HG02642 (cell line): Measurements from ENCODE around the gene PCDHGA7.
"Not testable (repeated sequence)": the region's sequence is repeated elsewhere in the genome, so short reads cannot be mapped to it uniquely, and the experiment has no call there.

ENCODE experiments used
- ATAC-seq: cut with Tn5 transposase; IDR thresholded peaks from one replicate; pipeline ENCODE4 v1.9.1; 2021; ENCODE audit warnings: mild to moderate bottlenecking; ENCODE audit not compliant: unreplicated experiment, poor library complexity

The PCDHGA7 gene

GRCh38 chr5:141397756-141398551 lies 15.4 kb downstream of the PCDHGA7 start, which contains the start of gene PCDHGB5:
TSS of gene PCDHGB5 (plus strand) at chr5:141397947. CDS start at chr5:141398128, 181 bp downstream.
- ATAC-seq, result peak; percentile 97

- ATAC-seq, result no peak
Measured at GRCh38 chr5:141398608-141399007, 16.1 kb downstream of the PCDHGA7 start.

GRCh38 chr5:141399555-141400258 lies 17.2 kb downstream of the PCDHGA7 start:
- ATAC-seq, result no peak

- no peak for ATAC-seq
Measured at GRCh38 chr5:141402553-141403243, 20.2 kb downstream of the PCDHGA7 start, which contains the start of gene PCDHGA9. TSS of gene PCDHGA9 (plus strand) at chr5:141402778. CDS start at chr5:141402953, 175 bp downstream.

- ATAC-seq, result no peak
Measured at GRCh38 chr5:141403387-141403786, 20.8 kb downstream of the PCDHGA7 start.

- ATAC-seq, result peak; percentile 79
Measured at GRCh38 chr5:141407790-141408505, 25.4 kb downstream of the PCDHGA7 start, which contains the start of gene PCDHGB6. TSS of gene PCDHGB6 (plus strand) at chr5:141408021. CDS start at chr5:141408203, 182 bp downstream.

GRCh38 chr5:141409598-141410306 lies 27.2 kb downstream of the PCDHGA7 start:
- no peak for ATAC-seq

- no peak for ATAC-seq
Measured at GRCh38 chr5:141411575-141411974, 29.0 kb downstream of the PCDHGA7 start.

GRCh38 chr5:141412854-141413539 lies 30.5 kb downstream of the PCDHGA7 start, which contains the start of gene PCDHGA10:
TSS of gene PCDHGA10 (plus strand) at chr5:141412987. CDS start at chr5:141413176, 189 bp downstream.
- ATAC-seq, result peak; percentile 69

- no peak for ATAC-seq
Measured at GRCh38 chr5:141413540-141414069, 31.1 kb downstream of the PCDHGA7 start.

GRCh38 chr5:141414548-141415274 lies 32.2 kb downstream of the PCDHGA7 start:
- not testable (repeated sequence) for ATAC-seq

GRCh38 chr5:141415275-141415618 lies 32.7 kb downstream of the PCDHGA7 start:
- not testable (repeated sequence) for ATAC-seq

- peak; percentile 84 for ATAC-seq
Measured at GRCh38 chr5:141417494-141418172, 35.1 kb downstream of the PCDHGA7 start, which contains the start of gene PCDHGB7. TSS of gene PCDHGB7 (plus strand) at chr5:141417677. CDS start at chr5:141417860, 183 bp downstream.

GRCh38 chr5:141419074-141419880 lies 36.7 kb downstream of the PCDHGA7 start:
- no peak for ATAC-seq

- ATAC-seq, result no peak
Measured at GRCh38 chr5:141420855-141421488, 38.4 kb downstream of the PCDHGA7 start, which contains the start of gene PCDHGA11. TSS of gene PCDHGA11 (plus strand) at chr5:141421051. CDS start at chr5:141421228, 177 bp downstream.

- no peak for ATAC-seq
Measured at GRCh38 chr5:141421489-141421855, 38.9 kb downstream of the PCDHGA7 start.
